GM23248 (cell line): Measurements from ENCODE around the gene NTNG2. TPM values are rescaled to one million over a fixed set of nuclear protein-coding genes. Genes with fewer than 3 reads are reported as not detected.

ENCODE experiments used
- DNase-seq: peaks from one replicate; pipeline ENCODE4 v3.0.0-alpha.2; 2015
- H2AFZ ChIP-seq: fragments of 200-600 bp; sonication (generic); 2 replicates; pipeline ENCODE4 v1.6.1; 2016; ENCODE audit warnings: antibody characterized with exemption
- H3F3A ChIP-seq: fragments of 200-600 bp; sonication (generic); 2 replicates; pipeline ENCODE4 v1.6.1; 2016; ENCODE audit warnings: mild to moderate bottlenecking, antibody characterized with exemption, mixed run types; ENCODE audit not compliant: insufficient read depth
- H3K27ac ChIP-seq: fragments of 200-600 bp; sonication (generic); 2 replicates; pipeline ENCODE4 v1.5.1; 2016; ENCODE audit warnings: mild to moderate bottlenecking
- H3K27me3 ChIP-seq: fragments of 200-600 bp; sonication (generic); replicated peaks from 2 replicates; pipeline ENCODE4 v1.6.1; 2016; ENCODE audit warnings: mild to moderate bottlenecking; ENCODE audit not compliant: insufficient read depth
- H3K36me3 ChIP-seq: fragments of 200-600 bp; sonication (generic); 2 replicates; pipeline ENCODE4 v1.6.1; 2016; ENCODE audit warnings: low read depth, mild to moderate bottlenecking
- H3K4me1 ChIP-seq: fragments of 200-600 bp; sonication (generic); 2 replicates; pipeline ENCODE4 v1.6.1; 2016; ENCODE audit warnings: mild to moderate bottlenecking; ENCODE audit not compliant: insufficient read depth
- H3K4me2 ChIP-seq: fragments of 200-600 bp; sonication (generic); one replicate; pipeline ENCODE4 v1.6.1; 2016; ENCODE audit warnings: mild to moderate bottlenecking; ENCODE audit not compliant: unreplicated experiment
- H3K4me3 ChIP-seq: fragments of 200-600 bp; sonication (generic); 2 replicates; pipeline ENCODE4 v1.5.1; 2016; ENCODE audit warnings: mild to moderate bottlenecking
- H3K79me2 ChIP-seq: fragments of 200-600 bp; sonication (generic); 2 replicates; pipeline ENCODE4 v1.6.1; 2016; ENCODE audit warnings: mild to moderate bottlenecking; ENCODE audit not compliant: insufficient read depth
- H3K9ac ChIP-seq: fragments of 200-600 bp; sonication (generic); 2 replicates; pipeline ENCODE4 v1.6.1; 2016; ENCODE audit warnings: mild to moderate bottlenecking
- H3K9me2 ChIP-seq: fragments of 200-600 bp; sonication (generic); 2 replicates; pipeline ENCODE4 v1.6.1; 2016; ENCODE audit warnings: mixed run types, mild to moderate bottlenecking, moderate library complexity; ENCODE audit not compliant: insufficient read depth
- H3K9me3 ChIP-seq: fragments of 200-600 bp; sonication (generic); one replicate; pipeline ENCODE4 v1.6.1; 2017; ENCODE audit warnings: low read depth
- H4K20me1 ChIP-seq: fragments of 200-600 bp; sonication (generic); 2 replicates; pipeline ENCODE4 v1.6.0; 2016; ENCODE audit not compliant: insufficient read depth
- EZH2 ChIP-seq: fragments of 200-600 bp; sonication (generic); IDR thresholded peaks from 2 replicates; pipeline ENCODE4 v1.6.1; 2018; ENCODE audit warnings: antibody characterized with exemption, mild to moderate bottlenecking; ENCODE audit not compliant: insufficient read depth, poor library complexity, severe bottlenecking
- EZH2phosphoT487 ChIP-seq: fragments of 200-600 bp; sonication (generic); IDR thresholded peaks from 2 replicates; pipeline ENCODE4 v1.6.1; 2018; ENCODE audit warnings: antibody characterized with exemption, moderate library complexity, mild to moderate bottlenecking, low read depth; ENCODE audit not compliant: insufficient read depth
- WGBS, 2 experiments: methylation state at CpG; one replicate each; pipeline ENCODE4 v1.1.6; 2015 to 2017; ENCODE audit warnings: low lambda C conversion rate in 2 of 2, low coverage in 1 of 2; ENCODE audit errors: missing lambda C conversion rate in 2 of 2; 5-methylcytosine and 5-hydroxymethylcytosine counted together
- in situ Hi-C: fragments of 300-500 bp; cut with MboI; formaldehyde crosslinking; loops from 2 replicates; pipeline ENCODE4 v1.15.0; 2020
- polyA plus RNA-seq: library from polyadenylated mRNA; unstranded; fragments of >200 nt; fragmentation: Nextera tagmentation; extraction: Ambion mirVana; gene quantifications from 2 replicates; pipeline ENCODE4 v1.2.1, GENCODE V29; 2016
- total RNA-seq: library from RNA; depleted of rRNA; stranded (reverse); fragments of >200 nt; shearing (Covaris generic); gene quantifications from 2 replicates; pipeline ENCODE4 v1.2.3, GENCODE V29; 2014

Gene NTNG2
- total and polyA plus RNA-seq, 2 experiments from 2014 or later = 0.13 to 1.5 TPM

GRCh38 chr9:132175431-132175830 lies 13.6 kb downstream of the NTNG2 start:
- no peak overlapping the region for H2AFZ ChIP-seq
- no peak for DNase-seq
- TF ChIP-seq EZH2phosphoT487 (no peak), EZH2 (no peak)
- H3F3A ChIP-seq = no peaks in the 10 kb centered on the region
- no peaks in the 10 kb centered on the region; the same call in none of the 2 replicates for H3K27me3 ChIP-seq
- no peaks in the 10 kb centered on the region for H3K9me2 ChIP-seq
- WGBS, 2 experiments = 18 to 20% methylated on average over 14 of the region's 14 CpGs
- in situ Hi-C loops = no loop called here
- no peak overlapping the region for H3K27ac ChIP-seq
- H4K20me1 ChIP-seq = no peaks in the 10 kb centered on the region
- H3K36me3 ChIP-seq = no peaks in the 10 kb centered on the region
- no peak overlapping the region for H3K4me3 ChIP-seq
- no peak overlapping the region for H3K9ac ChIP-seq
- H3K79me2 ChIP-seq = no peaks in the 10 kb centered on the region
- no peak overlapping the region for H3K4me2 ChIP-seq
- H3K9me3 ChIP-seq = no peaks in the 10 kb centered on the region
- H3K4me1 ChIP-seq = no peaks in the 10 kb centered on the region

GRCh38 chr9:132176338-132176737 lies 14.5 kb downstream of the NTNG2 start:
- H3K36me3 ChIP-seq = no peaks in the 10 kb centered on the region
- no peak overlapping the region for H2AFZ ChIP-seq
- 88 to 90% methylated on average over 5 of the region's 5 CpGs for WGBS, 2 experiments
- no peak overlapping the region for H3K27ac ChIP-seq
- in situ Hi-C loops = no loop called here
- no peak for DNase-seq
- no peaks in the 10 kb centered on the region for H3K79me2 ChIP-seq
- H3K9me3 ChIP-seq = no peaks in the 10 kb centered on the region
- H3F3A ChIP-seq = no peaks in the 10 kb centered on the region
- H3K4me3 ChIP-seq = no peak overlapping the region
- TF ChIP-seq EZH2phosphoT487 = no peak
- TF ChIP-seq EZH2 = no peak
- no peaks in the 10 kb centered on the region for H3K9me2 ChIP-seq
- H3K9ac ChIP-seq = no peak overlapping the region
- peaks cover 7% of the 10 kb centered on the region for H3K27me3 ChIP-seq
- no peak overlapping the region for H3K4me2 ChIP-seq
- H4K20me1 ChIP-seq = no peaks in the 10 kb centered on the region
- no peaks in the 10 kb centered on the region for H3K4me1 ChIP-seq

GRCh38 chr9:132181796-132182313 lies 20.0 kb downstream of the NTNG2 start:
- peak; percentile 42 for DNase-seq
- Histone ChIP-seq H3K4me1 (no peaks in the 10 kb centered on the region), H3K9me3 (no peaks in the 10 kb centered on the region), H3K4me3 (no peak overlapping the region), H3K27ac (no peak overlapping the region), H3K9me2 (no peaks in the 10 kb centered on the region), H3K36me3 (no peaks in the 10 kb centered on the region), H3K27me3 (peaks cover 16% of the 10 kb centered on the region), H3F3A (no peaks in the 10 kb centered on the region), H3K79me2 (no peaks in the 10 kb centered on the region), H3K4me2 (no peak overlapping the region), H4K20me1 (no peaks in the 10 kb centered on the region), H3K9ac (no peak overlapping the region), H2AFZ (no peak overlapping the region)
- TF ChIP-seq EZH2phosphoT487 (no peak), EZH2 (no peak)
- in situ Hi-C loops = no loop called here
- WGBS, 2 experiments = 8 to 11% methylated on average over 18 to 19 of the region's 19 CpGs

- in situ Hi-C loops = no loop called here
- TF ChIP-seq EZH2phosphoT487 = no peak
- TF ChIP-seq EZH2 = no peak
Measured at GRCh38 chr9:132182314-132183091, 20.6 kb downstream of the NTNG2 start.

More at GRCh38 chr9:132182314-132183091, 20.6 kb downstream of the NTNG2 start:
- no peak overlapping the region for H3K9ac ChIP-seq
- H3K9me3 ChIP-seq = no peaks in the 10 kb centered on the region
- no peak overlapping the region for H3K4me3 ChIP-seq
- no peaks in the 10 kb centered on the region for H3K4me1 ChIP-seq
- H3K79me2 ChIP-seq = no peaks in the 10 kb centered on the region
- peaks cover 20% of the 10 kb centered on the region for H3K27me3 ChIP-seq
- no peak overlapping the region for H2AFZ ChIP-seq
- H3F3A ChIP-seq = no peaks in the 10 kb centered on the region
- DNase-seq = peak; percentile 17
- H4K20me1 ChIP-seq = no peaks in the 10 kb centered on the region
- H3K36me3 ChIP-seq = no peaks in the 10 kb centered on the region
- H3K9me2 ChIP-seq = no peaks in the 10 kb centered on the region
- H3K27ac ChIP-seq = no peak overlapping the region
- H3K4me2 ChIP-seq = no peak overlapping the region
- WGBS, 2 experiments = 55% methylated on average over 16 to 18 of the region's 18 CpGs
